Muscle of back (tissue), 11 donors: ENCODE measurements around the gene NKD2. TPM values are rescaled to one million over a fixed set of nuclear protein-coding genes. Genes with fewer than 3 reads are reported as not detected.
A peak's percentile ranks its signal among the peaks of the same experiment; 100 is the strongest.

Experiments
- DNase-seq, 3 donors: peaks; one replicate each; pipeline versions ENCODE4 v3.0.0 to v3.0.0-alpha.2; 2013
- polyA plus RNA-seq, 10 donors: library from polyadenylated mRNA; unstranded; fragments of 120-200 nt; gene quantifications; one replicate each; pipeline ENCODE4 v1.2.1, GENCODE V29; 2013; ENCODE audit not compliant: insufficient read length in 10 of 10

The NKD2 gene
- polyA plus RNA-seq, 10 donors = 1.6 to 19.5 (median 2.4) TPM

DNA sequence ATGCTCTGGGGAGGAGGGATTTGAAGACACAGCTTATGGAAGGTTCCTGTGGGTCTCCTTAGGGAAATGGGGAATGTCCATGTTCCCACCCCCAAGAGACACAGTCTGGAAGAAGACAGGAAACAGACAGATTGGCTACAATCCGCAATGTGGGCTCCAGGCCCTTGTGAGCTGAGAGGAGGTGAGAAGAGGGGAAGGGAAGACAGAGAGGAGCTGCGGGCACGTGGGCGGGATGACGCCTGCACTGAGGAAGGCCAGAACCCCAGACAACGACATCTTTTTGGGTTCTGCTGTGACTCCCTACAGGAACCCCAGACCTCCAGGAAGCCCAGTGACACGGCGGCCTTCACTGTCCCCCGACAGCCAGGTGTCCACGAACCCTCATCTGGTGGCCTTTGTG is 29.9 kb upstream of the NKD2 start:
- DNase-seq = peak in 1 of 3 donors; percentile 49

- no peak for DNase-seq
These were observed 29.3 kb upstream of the NKD2 start for GRCh38 chr5:979100-979817.

DNA sequence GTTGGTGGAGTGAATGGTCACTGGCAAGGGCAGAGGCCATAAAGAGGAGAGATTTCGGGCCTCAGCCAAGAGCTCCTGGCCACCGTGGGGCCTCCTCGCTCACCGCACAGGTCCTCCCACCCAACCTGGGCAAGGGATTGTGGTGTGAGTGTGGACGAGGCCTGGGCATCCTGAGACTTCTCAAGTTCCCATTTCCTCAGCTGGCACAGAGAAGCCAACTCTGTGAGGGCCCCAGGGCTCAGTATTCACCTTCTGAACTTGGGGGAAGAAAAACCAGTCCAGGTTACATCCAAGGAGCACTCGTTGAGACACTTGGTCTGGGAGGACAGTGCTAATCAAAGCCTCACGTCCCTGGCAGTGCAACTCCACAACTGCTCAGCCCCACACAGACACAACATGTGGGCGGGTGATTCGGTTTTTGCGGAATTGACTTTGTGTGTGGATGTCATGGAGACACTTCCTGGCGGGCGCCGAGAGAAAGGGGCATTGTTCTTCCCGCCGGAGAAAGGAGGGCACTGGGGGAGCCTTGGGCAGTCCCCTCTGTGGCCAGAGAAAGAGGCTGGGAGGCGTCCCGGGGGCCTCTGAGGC is 28.5 kb upstream of the NKD2 start:
- DNase-seq = no peak

DNA sequence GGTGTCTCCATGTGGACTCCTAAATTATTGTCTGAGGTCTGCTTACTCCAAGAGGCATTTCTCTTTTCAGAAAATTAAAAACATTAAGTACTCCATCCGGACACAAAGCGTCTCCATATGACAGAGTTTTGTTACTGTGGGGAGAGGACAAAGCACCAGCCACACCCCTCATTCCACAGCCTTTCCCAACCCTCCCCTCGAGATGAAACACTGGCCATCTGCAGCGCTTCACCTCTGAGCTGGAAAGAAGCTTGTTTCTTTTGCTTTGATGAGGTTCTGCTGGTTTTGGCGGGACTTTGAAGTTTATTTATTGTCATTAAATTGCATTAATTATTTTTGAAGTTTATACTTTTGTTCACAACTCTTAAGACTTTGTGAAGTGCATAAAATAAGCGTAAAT is 27.6 kb upstream of the NKD2 start:
- peak in 1 of 3 donors; percentile 66 for DNase-seq

- DNase-seq = no peak
These were observed 27.1 kb upstream of the NKD2 start for GRCh38 chr5:981456-981855.

- no peak for DNase-seq
These were observed 26.0 kb upstream of the NKD2 start for GRCh38 chr5:982377-983237.

DNA sequence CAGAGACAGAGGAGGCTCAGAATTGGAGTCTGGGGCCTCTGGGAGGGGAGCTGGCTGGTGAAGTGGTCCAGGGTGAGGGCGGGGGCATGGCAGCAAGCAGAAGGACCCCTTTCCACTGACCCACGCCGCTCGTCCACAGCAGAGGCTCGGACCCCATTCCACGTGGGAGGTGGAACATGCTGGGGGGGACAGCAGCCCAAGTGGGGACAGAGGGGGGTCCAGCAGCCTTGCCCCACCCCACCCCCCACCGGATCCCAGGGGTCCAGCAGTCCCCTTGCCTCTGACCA is 25.4 kb upstream of the NKD2 start:
- DNase-seq = no peak

DNA sequence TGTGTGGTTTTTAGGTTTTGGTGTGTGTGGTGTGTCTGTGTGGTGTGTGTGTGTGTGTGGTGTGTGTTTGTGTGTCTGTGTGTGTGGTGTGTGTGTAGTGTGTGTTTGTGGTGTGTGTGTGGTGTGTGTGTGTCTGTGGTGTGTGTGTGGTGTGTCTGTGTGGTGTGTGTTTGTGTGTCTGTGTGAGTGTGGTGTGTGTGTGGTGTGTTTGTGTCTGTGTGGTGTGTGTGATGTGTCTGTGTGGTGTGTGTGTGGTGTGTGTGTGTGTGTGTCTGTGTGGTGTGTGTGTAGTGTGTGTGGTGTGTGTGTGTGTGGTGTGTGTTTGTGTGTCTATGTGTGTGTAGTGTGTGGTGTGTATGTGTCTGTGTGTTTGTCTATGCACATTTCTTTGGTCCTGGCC is 25.0 kb upstream of the NKD2 start:
- DNase-seq = no peak

- no peak for DNase-seq
These were observed 23.8 kb upstream of the NKD2 start for GRCh38 chr5:984774-985173.

DNA sequence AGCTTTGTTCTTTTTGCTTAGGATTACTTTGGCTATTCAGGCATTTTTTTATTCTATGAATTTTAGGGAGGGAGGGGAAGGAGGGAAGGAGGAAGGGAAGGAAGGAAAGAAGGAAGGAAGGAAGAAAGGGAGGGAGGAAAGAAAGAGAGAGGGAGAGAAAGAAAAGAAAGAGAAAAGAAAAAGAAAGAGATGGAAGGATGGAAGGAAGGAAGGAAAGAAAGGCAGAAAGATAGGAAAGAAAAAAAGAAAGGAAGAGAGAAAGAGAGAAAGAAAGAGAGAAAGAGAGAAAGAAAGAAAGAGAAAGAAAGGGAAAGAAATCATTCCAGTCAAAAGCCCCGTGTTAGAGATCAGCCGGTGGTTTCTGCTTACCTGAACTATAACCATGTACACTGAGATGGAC is 20.8 kb upstream of the NKD2 start:
- no peak for DNase-seq

GRCh38 chr5:988322-988721 is 20.3 kb upstream of the NKD2 start:
- DNase-seq = no peak

- DNase-seq = peak in 1 of 3 donors; percentile 76
These were observed 18.6 kb upstream of the NKD2 start for GRCh38 chr5:989961-990530.

DNA sequence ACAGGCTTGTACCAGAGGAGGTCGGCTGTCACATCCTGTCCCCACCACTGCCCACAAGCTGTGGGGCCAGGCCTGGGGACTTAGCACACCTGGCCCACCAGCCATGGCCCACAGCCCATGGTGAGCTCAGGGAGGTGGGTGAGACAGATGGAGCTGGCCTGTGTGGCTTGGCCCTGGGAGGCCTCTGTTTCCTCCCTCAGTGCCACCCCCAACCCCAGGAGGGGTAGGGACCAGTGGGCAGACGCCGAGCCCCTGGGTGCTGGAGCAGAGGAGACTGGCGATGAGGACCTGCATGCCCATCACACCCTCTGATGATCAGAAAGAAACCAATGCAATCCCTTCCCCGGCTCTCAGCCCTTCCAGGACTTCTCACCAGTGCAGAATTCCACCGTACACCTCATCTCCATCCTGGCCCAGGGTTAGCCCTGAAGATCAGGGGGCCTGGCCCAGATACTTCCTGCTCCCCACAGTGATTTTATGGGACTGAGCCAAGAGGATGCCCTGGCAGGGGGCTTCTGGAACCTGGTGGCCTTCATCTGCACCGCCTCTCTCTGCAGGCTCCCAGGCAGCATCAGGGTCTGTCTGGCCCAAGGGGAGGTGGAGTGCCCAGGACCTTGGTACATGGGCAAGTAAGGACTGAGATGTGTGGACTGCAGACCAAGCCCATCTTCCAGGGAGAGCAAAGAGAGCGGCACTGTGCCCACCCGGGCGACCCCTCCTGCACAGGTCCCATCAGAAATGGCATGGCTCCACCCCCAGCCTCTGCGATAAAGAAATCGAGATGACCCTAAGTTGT is 16.9 kb upstream of the NKD2 start:
- DNase-seq = peak in 1 of 3 donors; percentile 18

- DNase-seq = no peak
These were observed 14.4 kb upstream of the NKD2 start for GRCh38 chr5:994272-994607.

DNA sequence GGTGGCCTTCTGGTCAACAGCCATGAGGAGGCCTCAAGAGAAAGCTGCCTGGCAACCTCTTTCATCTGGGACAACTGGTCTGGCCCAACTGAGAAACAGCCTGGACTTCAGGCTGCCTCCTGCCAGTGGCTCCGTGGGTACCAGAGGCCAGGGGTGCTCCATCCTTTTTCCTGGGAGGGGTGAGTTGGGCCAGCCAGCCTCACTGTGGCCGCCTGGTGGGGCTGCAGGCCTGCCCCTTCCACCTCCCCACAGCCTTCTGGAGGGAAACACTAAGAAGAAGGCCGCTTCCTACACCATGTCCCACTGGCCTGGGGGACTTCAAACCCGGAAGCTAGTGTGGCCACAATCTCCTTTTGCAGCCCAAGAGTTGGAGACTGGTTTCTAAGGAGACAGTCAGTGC is 13.8 kb upstream of the NKD2 start:
- DNase-seq = no peak

GRCh38 chr5:995318-995717 is 13.3 kb upstream of the NKD2 start:
- no peak for DNase-seq

- no peak for DNase-seq
These were observed 11.6 kb upstream of the NKD2 start for GRCh38 chr5:997001-997474.

DNA sequence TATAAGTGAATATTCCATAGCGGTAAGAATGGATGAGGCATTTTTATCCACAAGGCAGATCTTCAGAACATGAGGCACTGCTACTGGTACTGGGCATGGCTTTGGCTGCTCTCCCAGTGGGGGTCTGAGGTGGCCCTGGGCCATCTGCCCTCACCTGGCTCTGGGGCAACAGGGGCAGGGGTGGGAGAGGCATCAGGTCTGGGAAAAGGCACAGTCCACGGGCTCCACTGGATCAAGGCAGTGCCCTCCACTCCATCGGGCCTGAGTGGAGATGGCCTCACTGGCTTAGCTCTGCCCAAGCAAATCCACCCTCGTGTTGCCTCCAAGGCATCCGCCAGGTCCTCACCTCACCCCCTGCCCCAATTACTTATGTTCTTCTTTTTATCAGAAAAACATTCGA is 10.9 kb upstream of the NKD2 start:
- DNase-seq = no peak

GRCh38 chr5:998246-999031 is 10.2 kb upstream of the NKD2 start:
- no peak for DNase-seq

DNA sequence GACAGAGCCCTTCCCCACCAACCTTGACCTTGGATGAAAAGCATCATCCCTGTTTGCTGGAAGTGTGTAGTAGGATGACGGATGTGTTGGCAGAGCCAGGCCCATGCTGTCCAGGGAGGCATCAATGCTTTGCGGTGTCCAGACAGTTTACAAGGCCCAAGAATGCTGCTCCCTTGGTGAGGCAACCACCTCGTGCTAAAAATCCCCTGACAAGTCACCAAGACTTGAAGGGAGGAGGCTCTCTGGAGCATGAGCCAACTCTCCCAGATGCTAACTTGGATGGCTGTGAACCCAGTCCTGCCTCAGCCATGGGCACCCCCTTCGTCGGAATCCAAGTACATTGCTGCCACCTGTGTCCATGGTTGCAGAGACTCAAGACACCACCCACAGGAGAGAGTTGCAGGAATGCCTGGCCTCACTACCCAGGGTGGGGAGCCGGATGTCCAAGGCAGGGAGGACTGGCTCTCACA is 9.5 kb upstream of the NKD2 start:
- DNase-seq = no peak

DNA sequence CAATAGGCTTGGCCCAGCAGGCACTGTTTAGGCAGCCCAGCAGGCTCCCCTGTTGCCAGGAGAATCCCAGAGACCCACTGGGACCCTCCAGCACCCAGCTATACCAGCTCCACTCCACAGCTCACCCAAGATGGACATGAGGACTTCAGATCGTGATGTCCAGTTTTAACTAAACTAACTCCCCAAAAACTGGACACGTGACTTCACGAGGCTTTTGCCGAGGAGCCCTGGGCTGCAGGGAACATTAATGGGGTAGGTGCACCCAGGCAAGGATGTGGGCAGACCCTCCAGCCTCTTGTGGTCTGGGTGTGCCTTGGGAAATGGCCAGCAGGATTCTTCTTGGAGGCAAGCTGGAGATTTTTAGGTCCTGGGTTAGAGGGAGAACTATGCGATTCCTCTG is 8.9 kb upstream of the NKD2 start:
- DNase-seq = no peak
